ENCODE measurements around the gene BCCIP.

Gene BCCIP

DNA sequence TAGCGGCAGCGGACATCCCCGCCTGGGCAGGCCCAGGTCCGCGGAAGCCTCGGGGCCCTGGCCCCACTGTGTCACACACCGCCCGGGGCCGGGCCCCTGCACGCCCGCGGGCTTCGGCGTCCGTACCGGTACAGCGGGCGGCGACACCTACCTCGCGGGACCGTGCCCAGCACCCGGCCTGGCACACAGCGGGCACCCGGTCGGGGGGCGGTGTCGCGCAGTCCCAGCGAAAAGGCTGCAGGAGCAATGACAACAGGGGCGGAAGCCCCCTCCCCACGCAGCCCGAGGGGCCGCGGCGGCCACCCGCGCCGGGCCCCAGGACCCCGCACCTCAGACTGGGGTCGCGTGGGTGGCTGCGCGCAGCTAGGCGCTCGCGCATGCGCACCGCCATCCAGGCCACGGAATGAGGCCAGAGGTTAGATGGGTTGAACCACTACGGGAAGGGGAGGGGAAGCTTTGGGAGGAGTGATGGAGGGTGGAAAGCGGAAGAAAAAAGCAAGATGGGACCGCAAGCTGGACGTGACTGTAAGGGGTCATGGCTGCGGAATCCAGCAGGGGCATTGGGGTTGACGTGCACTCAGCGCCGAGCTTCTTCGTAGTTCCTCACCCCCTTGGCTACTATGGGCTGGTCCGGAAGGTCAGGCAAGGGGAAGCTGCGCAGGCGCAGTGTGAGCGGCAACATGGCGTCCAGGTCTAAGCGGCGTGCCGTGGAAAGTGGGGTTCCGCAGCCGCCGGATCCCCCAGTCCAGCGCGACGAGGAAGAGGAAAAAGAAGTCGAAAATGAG is at the start of gene BCCIP, which contains the start of gene UROS:
Gene BCCIP, plus strand, starts transcription at position 669 of the 785 bp plus-strand sequence. Its CDS starts 12 bp downstream, at position 681.
Gene UROS, minus strand, starts transcription at position 381 of the 785 bp plus-strand sequence. CDS start 6,759 bp downstream, outside the sequence.
- peak; percentile 80 for DNase-seq (ENCODE audit: low read depth in 2 of 2)

DNA sequence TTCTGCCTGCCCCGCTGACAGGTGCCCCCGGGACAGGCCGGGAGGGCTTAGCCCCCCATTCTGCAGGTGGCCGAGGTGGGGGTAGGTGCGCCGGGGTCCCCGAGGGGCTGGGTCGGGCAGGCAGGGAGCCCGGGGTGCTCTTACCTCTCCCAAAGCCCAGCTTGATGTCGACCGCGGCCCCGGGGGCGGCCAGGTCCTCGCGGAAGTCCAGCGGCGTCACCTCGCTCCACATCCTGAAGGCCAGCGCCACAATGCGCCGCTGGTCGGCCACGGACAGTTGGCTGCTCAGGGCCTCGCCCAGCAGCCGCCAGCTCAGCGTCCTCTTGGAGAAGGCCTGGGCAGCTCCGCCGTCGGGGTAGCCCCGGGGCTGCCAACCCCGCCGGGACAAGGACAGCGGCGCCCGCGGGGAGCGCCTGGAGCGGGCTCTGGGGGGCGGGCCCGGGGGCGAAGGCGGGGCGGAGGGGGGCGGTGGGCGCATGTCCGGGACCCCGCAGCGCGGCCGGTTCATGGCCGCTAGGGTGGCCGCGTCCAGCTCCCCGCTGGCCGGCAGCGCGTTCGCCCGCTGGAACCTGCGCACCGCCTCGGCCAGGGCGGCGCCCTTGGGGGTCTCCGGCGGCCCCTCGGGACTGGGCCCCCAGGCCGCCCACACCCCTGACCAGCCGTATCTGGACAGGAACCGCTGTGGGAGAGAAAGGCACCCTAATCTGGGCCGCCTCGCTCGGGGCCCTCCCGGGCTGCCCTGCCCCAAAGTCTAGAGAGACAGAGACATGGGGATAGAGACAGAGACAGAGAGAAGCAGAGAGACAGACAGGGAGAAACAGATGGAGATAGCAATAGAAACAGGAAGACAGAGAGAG is 49.4 kb upstream of the BCCIP start:
- DNase-seq (ENCODE audit: low read depth in 2 of 2): no peak

DNA sequence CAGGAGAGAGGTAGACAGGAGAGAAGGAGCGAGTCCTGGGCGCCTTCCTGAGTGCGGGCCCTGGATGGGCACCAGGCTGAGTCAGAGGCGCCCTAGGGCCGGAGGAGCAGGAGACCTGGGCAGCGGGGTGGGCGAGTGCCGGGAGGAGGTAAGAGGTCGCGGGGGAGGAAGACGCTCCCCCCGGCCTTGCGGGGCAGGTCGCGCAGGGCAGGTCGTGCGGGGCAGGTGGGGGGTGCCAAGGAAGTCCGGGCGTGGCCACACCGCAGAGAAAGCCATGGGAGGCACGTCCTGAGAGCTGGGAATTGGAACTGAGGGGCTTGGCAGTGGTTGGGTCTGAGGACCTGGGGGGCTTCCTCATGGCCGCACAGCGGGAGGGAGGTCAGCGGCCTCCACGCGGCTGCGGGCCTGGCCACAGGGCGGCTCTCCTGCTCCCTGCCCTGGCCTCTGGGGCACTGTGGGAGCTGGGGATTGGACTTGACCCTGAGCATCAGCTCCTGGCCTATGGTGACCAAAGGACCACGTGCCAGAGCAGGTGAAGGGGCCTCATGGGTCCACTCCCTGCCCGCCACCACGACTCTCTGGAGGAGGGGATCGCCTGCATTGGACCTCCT is 48.7 kb upstream of the BCCIP start:
- DNase-seq (ENCODE audit: low read depth in 2 of 2): no peak

DNA sequence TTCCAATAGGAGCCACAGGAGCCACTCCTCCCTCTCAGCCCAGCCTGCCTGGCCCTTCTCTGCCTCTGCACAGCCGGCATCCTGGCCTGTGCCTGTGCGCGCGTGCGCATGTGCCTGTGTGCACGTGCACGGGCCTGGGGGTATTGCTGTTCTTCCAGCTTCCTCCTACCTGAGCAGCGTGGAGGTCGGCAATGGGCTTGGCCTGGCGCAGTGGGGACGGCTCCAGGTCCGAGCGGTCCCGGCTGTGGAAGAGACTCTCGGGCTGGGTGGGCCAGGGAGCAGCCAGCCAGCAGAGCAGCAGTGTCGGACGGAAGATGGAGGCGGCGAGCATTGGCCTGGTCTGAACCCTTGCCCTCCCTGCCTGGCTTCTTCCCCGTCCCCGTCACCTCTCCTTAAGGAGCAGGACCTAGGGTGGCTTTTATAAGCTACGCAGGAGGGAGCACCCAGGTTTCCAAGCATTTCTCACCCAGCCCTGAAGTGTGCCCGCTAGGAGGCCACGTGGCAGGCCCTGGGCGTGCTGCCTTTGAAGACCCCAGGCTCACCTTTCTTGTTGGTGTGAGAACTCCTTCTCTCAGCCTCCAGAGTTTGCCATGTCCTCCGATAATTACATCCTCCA is 47.7 kb upstream of the BCCIP start, which contains the start of gene MMP21:
Gene MMP21, minus strand, starts transcription at position 331 of the 616 bp plus-strand sequence. Its CDS starts 0 bp downstream, at position 331.
- no peak for DNase-seq (ENCODE audit: low read depth in 2 of 2)

DNA sequence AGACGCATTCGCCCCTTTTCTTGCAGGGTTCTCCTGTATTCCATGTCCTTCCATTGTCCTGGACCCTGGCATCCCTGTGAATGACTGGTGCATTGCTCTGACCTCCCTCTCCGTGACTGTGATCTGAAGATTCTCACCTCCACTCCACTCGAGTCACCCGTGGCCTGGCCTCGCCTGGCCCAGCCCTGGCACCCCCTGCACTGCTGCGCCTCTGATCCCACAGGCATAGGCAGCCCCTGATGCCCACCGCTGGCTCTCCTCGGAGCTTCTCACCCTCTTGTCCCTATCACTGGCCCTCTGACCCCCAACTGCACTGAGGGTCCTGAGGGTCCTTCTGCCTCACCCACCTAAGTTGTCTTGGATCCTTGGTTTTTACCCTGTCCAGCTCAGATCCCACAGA is 45.5 kb upstream of the BCCIP start:
- no peak for DNase-seq (ENCODE audit: low read depth in 2 of 2)

DNA sequence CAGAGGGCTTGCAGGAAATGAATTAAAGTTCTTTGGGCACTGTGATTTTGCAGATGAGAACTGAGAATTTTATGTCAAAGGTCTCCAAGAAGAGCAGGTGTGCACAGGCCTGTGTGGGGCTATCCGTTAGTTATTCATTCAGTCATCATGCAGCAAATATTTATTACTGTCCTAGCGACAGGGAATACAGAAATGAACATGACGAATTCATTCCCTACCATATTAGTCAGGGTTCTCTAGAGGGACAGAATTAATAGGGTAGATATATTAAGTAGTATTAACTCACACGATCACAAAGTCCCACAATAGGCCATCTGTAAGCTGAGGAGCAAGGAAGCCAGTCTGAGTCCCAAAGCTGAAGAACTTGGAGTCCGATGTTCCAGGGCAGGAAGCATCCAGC is 44.8 kb upstream of the BCCIP start:
- DNase-seq (ENCODE audit: low read depth in 2 of 2): no peak

DNA sequence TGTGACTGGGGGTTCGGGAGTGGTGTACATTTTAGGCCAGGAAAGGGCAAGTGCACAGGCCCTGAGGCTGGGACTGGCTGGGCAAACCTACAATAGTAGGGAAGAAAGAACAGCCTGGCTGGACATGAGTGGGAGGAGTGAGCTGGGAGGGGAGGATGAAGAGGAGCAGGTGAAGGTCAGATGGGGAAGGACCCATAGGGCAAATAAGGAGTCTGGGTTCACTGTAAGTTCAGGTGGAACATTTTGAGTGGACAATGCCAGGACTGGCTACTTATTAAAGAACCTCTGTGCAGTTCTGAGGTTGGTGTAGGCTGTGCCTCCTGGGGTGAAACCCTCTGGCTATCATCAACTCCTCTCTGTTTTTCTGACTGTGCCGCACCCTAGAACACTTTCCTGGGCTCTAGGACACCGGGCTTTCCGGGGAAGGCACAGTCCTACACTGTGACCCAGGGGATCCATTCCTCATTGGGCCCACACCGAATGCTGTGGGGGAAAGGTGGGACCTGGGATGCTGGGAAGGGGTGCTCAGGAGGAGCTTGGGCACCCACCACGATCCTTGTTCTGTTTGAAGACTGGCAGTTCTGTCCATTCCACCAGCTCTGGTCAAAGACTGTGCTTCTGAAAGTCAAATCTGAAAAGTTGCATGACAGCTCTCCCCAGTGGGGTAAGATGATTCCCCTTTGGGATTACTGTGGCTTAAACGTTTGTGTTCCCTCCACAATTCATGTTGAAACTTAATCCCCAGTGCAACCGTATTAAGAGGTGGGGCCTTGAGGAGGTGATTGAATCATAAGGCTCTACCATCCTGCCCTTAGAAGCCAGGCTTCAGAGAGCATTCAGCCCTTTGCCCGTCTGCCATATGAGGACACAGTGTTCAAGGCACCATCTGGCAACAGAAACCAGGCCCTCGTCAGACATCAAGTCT is 43.7 kb upstream of the BCCIP start:
- DNase-seq (ENCODE audit: low read depth in 2 of 2): no peak

DNA sequence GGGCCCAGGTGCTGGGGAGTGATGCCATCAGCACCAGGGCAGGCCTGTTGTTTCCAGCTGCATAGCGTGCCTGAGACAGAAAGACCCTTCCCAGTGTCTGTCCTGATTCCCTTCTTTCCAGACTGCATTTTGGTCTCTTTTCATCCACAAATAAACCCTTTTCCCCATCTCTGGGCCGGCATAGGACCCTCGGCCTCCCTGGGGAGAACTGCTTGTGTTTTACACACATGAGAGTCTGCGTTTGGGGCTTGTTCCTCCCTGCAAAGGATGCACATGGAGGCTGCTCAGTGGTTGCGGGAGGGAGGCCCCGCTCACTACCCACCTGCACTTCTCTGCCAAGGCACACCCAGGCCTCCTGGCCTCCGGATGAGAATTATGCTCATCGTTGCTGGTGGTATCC is 42.0 kb upstream of the BCCIP start:
- DNase-seq (ENCODE audit: low read depth in 2 of 2): no peak

DNA sequence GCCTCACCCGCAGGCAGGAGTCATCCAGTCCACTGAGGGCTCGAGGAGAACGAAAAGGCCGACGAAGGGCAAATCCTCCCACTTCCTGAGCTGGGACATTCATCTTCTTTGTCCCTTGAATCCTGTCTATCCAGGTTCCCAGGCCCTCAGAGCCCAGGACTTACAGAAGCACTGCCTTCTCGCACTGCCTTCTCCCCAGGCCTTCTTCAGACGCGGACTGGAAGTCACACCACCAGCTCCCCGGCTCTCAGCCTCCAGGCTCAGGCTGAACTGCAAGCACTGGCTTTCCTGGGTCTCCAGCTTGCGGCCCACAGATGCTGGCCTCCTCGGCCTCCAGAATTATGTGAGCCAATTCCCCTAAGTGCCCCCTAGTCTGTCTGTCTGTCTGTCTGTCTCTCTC is 41.3 kb upstream of the BCCIP start:
- DNase-seq (ENCODE audit: low read depth in 2 of 2): no peak

DNA sequence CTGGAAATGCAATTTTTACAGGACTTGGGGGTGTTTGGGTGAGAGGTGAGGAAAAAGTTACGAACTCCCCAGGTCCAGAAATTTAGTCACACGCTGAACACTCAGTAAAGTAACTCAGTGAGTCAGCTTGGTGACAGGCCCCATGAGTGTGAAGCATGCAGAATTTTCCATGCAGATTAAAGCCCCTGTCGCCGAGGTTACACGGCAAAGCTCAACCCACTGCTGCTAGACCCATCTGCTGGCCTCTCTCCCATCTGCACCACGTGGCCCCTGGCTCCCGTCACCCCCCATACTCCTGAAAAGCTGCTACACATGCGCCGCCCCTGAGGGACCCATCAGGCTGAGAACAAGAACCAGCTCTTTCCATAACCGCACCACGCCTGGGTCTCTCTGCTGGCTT is 40.7 kb upstream of the BCCIP start:
- DNase-seq (ENCODE audit: low read depth in 2 of 2): no peak

DNA sequence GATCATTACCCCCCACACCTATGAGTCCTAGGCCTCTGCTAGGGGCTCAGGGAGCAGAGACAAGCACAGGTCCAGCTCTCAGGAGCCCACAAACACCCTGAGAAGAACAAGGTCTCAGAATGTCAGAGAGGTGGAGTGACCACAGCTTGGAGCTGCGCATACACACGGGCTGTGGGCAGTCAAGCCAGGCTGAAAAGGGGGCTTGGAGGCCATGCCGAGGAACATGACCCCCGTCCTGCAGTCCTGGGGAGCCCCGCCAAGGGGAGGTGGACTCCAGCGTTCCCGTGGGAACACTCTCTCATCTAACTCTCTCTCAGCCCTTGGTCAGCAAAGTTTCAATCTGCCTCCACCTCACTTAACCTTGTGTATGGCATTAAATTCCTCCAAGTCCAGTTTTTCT is 39.9 kb upstream of the BCCIP start:
- DNase-seq (ENCODE audit: low read depth in 2 of 2): no peak

DNA sequence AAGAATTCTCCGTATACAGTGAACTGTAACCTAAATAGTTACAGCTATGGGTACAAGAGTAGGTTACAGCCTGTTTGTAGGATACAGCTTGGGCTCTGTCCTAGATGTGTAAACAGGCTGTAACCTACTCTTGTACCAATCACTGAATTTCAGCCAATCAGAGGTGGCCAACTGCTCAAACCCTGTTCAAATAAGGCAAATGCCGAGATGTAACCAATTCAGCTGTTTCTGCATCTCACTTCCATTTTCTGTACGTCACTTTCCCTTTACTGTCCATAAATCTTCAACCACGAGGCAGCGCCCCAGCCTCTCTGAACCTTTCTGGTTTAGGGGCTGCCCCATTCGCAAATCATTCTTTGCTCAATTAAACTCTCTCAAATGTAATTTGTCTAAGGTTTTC is 39.4 kb upstream of the BCCIP start:
- DNase-seq (ENCODE audit: low read depth in 2 of 2): no peak

DNA sequence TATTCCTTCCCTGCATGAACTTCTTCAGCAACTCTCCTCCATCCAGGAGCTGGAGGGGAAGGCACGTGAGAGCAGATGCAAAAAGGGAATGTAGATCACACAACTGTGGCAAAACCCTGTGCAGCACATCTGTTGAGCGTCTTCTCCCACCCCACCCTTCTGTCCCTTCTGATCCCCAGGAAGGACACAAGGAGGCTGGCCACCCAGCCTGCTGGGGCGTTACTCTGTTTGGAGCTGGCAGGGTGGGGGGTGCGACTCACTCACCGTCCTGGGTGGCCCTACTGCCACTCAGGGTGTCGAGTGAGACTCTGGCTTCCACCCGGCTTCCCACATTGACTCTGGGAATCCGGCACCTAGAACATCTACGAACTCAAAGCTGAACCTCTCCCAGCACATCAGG is 37.6 kb upstream of the BCCIP start:
- no peak for DNase-seq (ENCODE audit: low read depth in 2 of 2)

DNA sequence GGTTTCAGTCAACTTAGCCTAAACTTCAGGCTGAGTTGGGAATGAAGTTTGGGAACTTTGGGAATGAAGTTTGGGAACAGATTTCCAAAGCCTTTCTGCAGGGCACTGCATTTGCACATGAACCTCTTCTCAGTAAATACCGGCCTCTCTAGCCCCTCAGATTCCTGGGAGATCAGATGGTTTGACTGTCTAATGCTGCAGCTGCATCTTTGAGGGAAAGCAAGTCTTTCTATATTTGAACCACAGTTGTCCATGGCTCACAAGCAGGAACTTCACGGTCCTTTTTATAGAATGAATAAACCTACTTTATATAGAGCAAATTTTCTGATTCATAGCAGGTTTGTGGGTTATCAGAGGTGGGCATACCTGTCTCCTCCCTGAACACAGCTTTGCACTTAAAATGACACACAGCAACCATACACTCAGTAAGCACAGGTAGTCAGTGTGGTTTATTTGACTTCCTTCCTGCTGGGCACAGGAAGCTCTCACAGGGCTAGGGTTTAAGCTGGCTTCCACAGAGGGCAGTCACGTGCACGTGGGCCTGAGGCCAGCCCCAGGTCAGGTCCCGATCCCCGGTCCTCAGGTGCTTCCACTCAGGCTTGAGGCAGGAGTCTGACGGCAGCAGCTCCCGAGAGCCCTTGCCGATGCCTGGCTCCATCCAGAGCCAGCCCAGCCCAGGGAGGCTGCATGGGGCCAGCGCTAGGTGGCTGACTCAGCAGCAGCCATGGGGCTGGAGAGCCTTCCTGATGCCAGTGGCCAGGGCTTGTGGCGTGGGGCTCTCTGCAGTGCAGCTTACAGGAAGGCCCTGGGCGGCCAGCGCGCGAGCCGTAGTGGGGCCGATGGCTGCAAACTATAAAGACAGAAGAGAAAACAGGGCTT is 35.0 kb upstream of the BCCIP start:
- no peak for DNase-seq (ENCODE audit: low read depth in 2 of 2)

DNA sequence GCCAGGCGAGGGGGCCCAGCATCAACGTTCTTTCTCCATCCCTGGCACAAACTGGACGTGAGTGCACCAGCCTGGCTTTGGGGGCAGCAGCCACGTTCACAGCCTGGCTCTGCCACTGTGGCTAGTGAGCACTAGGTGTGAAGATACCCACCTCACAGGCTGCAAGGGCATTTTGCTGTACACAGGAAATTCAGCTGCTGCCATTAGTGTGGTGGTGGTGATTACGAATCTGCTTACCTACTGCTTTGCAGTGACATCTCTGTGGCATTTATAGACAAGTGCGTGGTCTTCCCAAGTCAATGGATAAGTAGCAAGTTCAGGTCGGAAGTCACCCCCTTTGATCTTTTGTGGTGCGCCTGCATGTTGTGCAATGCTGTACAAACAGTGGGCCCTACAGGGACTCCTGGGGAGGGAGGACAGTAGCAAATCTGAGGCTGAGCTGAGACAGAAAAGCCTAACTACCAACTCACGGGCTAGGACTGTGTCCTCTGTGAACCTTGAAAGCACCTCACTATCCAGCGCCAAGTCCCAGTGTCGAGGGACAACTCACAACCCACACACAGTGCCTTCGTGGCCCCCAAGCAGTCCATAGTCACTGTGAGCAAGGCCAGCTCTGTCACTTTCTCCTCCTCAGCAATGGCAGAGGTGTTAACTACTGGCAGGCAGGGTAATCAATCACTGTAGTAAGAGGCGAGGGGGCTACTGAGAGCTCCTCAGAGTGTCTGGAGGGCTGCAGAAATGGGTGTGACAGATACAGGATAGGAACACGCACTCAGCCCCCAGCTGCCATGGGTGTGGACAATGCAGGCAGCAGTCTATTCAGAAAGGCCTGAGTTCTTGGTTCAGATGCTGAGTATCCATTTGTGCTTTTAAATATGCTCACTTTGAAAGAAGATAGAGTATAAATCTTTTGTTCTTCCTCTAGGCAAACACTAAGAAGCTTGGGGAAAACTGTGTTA is 30.7 kb upstream of the BCCIP start:
- DNase-seq (ENCODE audit: low read depth in 2 of 2): no peak

DNA sequence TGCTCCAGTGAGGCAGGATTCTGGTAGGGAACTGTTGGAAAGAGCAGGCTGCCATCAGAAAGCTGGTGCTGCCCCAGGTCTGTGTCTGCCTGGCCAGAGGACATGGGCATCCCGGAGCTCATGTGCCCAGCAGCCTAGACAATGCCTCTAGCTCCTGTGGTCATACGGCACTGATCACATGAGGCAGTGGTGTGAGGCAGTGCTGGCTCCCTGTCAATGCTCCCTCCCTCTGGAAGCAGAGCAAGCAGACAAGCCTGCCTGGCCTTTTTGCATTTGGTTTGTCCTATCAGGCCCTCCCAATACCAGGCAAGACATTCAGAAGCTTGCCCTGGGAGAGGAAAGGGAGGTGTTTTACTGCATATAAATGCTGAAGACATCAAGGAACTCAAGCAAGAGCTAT is 28.2 kb upstream of the BCCIP start:
- DNase-seq (ENCODE audit: low read depth in 2 of 2): no peak

DNA sequence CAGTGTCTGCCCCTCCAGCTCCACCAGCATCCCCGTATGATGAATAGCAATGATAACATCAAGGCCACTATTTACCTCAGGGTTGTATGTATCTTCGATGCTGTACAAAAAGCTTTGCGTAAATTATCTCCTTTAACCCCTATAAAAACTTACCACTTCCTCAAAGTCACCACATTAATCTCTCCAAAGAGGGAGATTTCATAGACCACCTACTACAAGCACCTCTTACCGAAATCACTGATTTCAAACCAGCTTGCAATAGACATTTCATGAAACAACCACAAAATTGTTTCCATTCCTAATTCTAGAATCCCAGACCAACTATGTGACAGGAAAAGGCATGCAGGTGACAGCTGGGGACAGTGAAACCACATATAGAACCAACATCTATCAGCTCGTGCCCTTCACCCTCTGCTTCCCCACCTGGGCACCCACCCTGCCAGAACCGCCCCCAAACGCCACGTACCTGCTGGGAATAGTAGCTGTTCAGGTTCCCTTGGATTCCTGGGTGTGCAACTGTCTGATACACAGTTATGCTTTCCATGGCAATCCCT is 27.6 kb upstream of the BCCIP start:
- no peak for DNase-seq (ENCODE audit: low read depth in 2 of 2)

DNA sequence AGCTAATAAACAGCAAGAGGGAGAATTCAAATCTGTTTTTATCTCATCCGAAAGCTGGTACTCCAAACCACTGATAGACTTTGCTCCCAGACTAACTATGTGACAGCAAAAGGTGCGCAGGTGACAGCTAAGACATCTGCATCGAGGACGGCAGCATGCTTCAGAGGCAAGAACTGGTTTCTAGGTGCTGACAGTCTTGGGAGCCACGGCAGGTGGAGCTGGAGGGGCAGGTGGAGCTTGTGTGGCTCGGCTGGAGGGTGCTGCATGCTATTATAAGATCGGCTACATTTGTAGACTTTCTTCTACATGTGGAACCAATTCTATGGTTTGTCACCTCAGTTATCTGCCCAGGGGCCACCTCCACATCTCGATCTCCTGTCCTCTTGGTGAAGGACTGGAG is 25.9 kb upstream of the BCCIP start:
- no peak for DNase-seq (ENCODE audit: low read depth in 2 of 2)
